Cortex of kidney (tissue), 1 donor: ENCODE results near the gene PLD4.
"Not testable (repeated sequence)": the region's sequence is repeated elsewhere in the genome, so short reads cannot be mapped to it uniquely, and the experiment has no call there.

Source experiments
- DNase-seq: peaks from one replicate; lab custom pipeline; 2025; lab: John Stamatoyannopoulos, UW

PLD4 gene, protein sequence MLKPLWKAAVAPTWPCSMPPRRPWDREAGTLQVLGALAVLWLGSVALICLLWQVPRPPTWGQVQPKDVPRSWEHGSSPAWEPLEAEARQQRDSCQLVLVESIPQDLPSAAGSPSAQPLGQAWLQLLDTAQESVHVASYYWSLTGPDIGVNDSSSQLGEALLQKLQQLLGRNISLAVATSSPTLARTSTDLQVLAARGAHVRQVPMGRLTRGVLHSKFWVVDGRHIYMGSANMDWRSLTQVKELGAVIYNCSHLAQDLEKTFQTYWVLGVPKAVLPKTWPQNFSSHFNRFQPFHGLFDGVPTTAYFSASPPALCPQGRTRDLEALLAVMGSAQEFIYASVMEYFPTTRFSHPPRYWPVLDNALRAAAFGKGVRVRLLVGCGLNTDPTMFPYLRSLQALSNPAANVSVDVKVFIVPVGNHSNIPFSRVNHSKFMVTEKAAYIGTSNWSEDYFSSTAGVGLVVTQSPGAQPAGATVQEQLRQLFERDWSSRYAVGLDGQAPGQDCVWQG

DNA sequence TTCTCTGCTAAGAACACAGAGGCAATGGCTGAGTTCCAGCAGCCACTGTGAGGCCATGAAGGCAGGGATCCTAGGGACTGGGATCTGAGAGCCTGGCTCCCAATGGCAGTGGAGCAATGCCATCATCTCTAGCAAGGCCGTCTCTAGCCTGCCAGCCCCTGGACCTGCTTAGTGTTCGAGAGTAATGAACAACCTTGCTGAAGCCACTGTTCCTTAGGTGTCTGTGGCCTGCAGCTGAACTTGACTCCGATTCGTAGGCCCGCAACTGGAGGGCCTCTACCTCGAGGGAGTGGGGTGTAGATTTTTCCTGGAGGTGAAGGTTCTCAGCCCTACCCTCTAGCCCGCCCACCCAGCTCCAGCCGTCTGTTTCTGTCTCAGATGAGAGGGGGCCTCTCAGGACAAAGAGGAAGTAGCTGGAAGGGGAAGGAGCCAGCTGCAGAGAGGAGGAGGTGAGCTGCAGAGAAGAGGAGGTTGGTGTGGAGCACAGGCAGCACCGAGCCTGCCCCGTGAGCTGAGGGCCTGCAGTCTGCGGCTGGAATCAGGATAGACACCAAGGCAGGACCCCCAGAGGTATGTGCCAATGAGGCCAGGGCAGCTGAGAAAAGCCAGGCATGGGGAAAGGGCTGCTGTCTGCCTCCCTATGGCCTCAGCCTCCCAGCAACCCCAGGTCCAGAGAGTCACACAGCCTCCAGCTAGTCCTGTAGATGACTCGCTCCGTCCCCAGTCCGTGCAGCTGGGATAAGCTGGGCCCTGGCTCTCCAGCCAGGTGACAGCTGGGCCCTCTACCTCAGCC is at the start of gene PLD4:
TSS of gene PLD4 (plus strand) at position 459 of the 793 bp plus-strand sequence. CDS start 2,262 bp downstream, outside the sequence.
- DNase-seq, result no peak

DNA sequence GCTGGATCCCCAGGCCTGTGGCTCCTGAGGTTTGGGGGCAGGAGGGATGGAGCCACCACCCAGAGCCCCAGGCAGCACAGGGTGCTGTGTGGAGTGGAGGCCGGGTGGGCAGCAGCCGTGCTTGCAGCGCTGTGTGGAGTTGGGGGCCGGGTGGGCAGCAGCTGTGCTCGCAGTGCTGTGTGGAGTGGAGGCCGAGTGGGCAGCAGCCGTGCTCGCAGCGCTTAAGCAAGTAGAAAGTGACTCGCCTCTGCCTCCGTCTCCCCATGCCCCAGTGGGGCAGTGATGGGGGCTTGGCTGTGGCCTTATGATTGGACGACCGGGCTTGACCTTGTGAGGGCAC is 49.3 kb upstream of the PLD4 start:
- DNase-seq, result no peak

DNA sequence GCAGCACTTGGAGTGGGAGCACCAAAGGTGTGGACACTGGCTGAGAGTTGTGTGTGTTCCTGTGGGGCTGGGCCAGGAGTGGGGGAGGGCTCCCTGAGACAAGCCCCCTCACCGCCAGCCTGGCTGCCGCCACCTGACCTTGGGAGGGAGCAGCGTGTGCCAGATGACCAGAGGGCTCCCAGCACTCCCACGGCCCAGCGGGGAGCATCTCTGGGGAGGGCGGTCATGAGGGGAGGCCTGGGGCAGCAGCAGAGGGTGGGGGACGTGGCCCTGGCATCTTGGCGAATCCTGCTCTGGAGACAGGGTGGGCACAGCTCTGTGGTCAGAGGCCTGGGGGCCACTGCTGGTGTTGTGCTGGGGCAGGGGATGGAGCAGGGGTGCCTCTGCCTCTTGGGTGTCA is 48.9 kb upstream of the PLD4 start:
- DNase-seq, result no peak

DNA sequence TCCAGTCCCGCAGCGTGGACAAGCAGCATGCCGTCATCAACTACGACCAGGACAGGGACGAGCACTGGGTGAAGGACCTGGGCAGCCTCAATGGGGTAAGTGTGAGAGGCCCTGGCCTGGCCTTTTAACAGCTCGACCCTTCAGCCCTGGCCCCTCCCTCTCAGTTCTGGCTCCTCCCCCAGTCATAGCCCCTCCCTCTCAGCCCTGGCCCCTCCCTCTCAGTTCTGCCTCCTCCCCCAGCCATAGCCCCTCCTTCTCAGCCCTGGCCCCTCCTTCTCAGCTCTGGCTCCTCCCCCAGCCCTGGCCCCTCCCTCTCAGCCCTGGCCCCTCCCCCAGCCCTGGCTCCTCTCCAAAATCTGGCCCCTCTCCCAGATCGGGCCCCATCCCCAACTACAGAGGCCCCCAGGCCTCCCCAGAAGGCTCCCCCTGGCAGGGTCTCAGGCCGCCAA is 48.4 kb upstream of the PLD4 start:
- DNase-seq, result no peak

DNA sequence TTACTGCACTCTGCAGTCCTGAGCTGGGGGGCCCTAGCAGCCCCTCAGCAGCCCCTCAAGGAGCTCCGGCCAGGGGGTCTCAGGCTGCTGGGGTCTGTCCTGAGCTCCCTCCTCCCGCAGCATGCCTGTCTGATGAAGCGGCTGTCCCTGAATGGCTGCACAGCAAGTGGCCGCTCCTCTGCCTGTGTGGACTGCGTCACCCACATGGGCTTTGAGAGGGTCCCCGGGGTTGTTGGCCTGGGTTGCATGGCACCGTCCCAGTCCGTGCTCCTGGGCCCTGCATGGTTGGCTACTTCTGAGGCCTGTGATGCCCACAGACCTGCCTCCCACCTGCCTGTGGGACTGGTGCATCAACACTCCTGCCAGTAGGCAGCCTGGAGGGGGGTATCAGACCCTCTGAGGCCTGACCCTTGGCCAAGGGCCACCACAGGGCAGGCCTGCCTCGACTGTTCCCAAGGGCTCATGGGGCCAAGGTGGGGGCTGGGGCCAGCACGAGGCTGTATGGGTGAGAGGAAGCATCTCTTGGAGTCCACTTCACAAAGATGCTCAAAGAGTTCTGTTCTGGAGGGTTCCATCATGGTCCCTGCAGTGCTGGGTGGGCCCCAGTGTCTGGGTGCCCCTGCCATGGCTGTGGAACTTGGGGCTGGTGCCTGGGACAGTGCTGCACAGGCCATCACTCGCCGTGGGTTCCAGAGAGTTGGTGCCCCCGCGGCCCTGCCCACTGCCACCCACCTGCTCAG is 47.4 kb upstream of the PLD4 start:
- DNase-seq, result no peak

DNA sequence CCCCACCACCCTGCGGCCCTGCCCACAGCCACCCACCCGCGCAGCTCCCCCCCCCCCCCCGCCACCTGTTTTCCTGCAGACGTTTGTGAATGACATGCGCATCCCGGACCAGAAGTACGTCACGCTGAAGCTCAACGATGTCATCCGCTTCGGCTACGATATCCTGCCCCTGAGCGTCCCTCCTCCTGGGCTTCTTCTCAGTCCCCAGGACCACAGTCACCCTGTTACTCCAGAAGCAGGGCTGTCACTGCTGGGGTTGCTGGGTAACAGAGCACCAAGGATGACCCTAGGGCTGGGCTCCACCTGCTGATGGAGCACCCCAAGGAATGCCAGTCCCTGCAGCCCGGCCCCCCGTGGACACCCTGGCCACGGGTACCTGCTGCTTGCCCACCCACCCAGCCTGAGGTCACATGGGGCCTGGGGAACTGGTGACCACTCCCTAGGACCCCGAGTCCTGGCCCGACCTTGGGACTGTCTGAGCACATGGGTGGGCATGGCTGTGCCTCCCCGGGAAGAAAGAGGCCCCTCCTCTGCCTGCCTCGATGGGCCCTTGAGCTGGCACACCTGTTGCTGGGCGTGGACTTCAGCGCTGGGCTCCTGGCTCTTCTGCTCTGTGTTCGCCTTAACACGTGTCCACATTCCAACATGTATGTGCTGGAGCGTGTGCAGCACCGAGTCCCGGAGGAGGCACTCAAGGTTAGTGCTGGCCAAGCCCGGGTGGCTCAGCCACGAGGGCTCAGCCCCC is 46.7 kb upstream of the PLD4 start:
- DNase-seq, result no peak

DNA sequence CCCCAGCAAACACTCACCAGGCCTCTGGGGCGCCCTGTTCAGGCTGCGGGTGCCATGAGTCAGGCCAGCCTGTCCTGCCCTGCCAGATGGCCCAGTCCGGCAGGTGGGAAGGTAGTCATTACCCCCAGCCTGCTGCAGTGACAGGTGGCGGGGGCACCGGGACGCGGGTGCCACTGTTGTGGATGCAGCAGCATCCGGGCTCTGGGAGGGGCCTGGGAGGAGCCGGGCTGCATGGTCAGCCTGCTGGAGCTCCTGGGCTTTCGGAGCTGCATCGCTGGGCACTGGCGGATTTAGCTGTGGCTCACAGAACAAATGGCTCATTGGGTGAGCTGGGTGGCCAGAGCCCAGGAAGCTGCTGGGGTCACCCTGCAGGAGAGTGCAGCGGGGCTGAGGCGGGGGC is 46.1 kb upstream of the PLD4 start:
- no peak for DNase-seq

DNA sequence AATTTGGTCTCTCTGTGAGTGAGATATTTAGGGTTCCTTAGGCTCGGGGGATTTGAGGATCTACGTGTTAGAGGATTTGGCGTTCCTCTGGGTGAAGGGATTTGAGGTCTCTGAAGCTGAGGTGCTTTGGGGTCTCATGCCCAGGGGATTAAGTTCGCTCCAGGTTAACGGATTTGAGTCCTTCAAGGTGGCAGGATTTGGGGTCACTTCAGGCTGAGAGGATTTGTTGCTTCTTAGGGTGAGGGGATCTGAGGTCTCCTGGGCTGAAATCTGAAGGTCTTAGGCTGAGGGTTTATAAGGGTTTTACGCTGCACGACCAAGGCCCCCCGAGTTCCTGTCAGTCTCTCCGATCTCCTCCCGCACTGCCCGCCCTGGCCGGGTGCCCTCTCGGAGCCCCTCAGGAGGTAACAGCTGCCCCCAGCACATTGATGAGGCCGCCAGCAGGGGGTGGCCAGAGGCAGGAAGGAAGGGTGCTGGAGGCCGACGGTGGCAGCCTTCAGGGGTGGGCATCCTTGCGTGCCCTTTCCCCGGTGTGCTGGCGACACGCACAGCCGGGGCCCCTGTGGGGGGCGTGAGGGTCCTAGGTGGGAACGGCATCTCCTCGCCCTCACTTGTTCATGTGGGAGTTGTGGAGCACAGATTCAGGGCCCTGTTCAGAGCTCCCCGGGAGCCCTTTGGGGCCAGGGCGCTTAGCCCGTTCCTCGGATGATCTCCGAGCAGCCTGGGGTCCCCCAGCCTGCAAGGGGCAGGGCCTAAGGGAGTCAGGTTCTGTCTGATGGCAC is 45.3 kb upstream of the PLD4 start:
- DNase-seq, result no peak

DNA sequence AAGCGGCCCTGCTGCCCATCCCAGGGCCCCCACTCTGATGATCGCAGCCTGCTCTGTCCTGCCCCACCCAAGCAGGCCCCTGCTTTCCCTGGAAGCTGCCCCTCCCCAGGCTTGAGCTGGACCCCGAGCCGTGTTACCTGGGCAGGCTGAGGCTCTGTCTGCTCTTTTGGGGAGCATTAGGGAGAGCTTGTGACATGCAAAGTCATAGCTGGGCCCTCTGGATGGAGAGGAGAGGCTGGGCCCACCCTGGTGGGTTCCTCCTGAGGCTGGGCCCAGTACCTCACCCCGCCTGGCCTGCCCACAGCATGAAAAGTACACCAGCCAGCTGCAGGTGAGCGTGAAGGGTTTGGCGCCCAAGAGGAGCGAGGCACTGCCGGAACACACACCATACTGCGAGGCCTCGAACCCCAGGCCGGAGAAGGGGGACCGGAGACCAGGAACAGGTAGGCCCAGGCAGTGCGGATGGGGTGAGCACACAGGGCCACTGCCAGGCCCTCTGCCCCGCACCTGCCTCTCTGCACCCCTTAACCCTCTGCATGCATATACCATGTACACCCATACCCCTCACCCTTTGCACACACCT is 44.6 kb upstream of the PLD4 start:
- no peak for DNase-seq

DNA sequence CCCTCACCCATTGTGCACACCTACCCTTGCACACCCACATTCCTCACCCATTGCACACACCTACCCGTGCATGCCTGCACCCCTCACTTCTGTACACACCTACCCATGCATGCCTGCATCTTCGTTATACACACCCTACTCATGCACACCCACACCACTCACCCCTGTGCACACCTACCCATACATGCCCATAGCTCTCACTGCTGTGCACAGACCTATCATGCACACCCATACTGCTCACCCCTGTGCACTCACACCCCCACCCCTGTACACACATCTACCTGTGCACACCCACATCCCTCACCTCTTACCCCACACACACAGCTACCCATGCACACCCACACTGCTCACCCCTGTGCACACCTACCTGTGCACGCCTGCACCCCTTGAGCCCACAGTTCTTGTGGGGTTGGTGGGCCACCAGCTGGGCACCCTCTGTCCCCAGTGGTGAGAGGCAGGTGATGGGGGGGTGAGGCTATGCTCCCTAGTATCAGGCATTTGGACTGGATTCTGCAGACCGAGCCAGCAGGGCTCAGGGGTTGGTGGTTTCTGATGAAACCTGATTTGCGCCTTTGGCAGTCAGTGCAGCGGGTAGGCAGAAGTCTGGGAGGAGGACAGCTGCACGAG is 44.0 kb upstream of the PLD4 start:
- DNase-seq, result no peak

DNA sequence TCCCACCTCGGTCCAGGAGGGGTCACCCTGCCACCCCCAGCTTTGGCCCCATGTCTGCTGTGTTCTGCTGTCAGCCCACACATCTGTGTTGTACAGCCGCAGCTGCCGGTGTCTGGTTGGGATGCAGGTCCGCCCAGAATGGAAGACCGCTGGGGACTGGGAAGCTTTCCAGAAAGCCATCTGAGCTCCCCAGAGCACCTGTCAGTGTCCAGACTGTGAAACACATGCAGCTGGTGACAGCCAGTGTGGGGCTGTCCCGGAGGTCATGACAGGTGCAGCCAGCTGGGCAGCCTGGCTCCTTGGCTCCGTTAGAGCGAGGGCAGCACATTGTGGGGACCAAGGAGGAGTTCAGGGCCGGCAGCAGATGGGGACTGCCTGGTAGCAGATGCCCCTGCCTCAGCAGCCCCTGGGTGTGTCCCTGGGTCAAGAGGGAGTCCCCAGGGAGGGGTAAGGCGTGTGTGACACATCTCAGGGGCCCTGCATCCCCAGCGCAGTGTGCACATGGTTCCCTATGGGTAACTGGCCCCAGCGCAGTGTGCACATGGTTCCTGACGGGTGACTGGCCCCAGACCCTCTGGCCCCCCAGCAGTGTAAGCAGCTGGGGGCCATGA is 43.2 kb upstream of the PLD4 start:
- DNase-seq, result no peak

DNA sequence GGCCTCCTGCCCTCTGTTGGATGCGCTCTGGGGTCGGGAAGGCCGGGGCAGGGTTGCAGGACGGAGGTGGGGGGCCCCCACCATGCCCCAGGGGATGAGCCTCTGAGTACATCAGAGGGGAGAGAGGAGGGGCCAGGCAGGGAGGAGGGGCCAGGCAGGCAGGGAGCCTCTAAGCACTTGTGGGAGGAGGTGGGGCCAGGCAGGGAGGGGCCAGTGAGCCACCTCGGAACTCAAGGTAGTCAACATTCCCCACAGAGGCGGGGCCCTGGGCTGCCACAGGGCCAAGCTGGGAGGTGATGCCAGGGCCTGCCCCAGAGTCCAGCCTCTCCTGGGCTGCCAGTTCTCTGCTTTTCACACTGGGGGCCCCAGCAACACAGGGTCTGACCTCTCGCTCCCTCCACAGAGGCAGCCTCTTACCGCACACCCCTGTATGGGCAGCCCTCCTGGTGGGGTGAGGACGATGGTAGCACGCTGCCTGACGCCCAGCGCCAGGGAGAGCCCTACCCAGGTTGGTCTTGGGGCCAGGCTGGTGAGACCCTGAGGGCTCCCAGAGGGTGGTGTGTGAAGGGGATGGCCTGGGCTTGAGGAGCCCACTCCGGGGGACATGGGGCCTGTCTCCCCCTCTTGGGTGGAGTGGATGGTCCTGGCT is 42.2 kb upstream of the PLD4 start:
- no peak for DNase-seq

DNA sequence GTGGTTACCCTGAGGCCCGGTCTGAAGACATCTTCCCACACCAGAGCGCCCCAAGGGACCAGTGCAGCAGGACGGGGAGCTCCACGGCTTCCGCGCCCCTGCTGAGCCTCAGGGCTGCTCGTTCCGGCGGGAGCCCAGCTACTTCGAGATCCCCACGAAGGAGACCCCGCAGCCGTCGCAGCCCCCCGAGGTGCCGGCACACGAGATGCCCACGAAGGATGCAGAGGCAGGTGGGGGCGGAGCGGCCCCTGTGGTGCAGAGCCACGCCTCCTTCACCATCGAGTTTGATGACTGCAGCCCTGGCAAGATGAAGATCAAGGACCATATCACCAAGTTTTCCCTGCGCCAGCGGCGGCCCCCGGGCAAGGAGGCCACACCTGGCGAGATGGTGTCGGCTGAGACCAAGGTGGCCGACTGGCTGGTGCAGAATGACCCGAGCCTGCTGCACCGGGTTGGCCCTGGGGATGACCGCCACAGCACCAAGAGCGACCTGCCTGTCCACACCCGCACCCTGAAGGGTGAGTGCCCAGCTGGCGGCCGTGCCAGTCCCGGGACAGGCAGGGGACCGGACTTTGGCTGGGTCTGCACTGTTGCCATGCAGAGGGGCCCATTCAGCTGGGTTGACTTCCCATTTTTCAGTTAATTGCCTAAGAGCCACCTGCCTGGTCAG is 41.6 kb upstream of the PLD4 start:
- no peak for DNase-seq

DNA sequence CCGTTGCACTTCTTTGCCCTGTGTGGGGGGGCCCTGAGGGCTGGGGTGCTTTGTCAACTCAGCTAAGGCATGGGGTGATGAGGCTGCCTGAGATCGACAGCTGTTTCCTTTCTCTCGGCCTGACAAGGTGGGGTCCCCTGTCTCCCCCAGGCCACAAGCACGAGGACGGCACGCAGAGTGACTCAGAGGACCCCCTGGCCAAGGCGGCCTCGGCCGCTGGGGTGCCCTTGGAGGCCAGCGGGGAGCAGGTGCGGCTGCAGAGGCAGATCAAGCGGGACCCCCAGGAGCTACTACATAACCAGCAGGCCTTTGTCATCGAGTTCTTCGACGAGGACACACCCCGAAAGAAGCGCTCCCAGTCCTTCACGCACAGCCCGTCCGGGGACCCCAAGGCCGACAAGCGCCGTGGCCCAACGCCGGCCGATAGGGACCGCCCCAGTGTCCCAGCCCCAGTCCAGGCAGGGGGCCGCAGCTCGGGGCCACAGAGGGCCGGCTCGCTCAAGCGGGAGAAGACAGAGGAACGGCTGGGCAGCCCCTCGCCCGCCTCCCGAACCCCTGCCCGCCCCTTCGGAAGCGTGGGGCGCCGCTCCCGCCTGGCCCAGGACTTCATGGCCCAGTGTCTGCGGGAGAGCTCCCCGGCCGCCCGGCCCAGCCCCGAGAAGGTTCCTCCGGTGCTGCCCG is 40.9 kb upstream of the PLD4 start:
- DNase-seq, result no peak

DNA sequence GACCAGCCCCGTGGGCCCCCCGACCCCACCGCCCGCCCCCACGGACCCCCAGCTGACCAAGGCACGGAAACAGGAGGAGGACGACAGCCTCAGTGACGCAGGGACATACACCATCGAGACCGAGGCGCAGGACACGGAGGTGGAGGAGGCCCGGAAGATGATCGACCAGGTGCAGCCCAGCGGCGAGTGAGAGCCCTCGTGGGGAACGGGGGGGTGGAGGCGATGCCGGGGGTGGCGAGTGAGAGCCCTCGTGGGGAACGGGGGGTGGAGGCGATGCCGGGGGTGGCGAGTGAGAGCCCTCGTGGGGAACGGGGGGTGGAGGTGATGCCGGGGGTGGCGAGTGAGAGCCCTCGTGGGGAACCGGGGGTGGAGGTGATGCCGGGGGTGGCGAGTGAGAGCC is 40.3 kb upstream of the PLD4 start:
- not testable (repeated sequence) for DNase-seq

DNA sequence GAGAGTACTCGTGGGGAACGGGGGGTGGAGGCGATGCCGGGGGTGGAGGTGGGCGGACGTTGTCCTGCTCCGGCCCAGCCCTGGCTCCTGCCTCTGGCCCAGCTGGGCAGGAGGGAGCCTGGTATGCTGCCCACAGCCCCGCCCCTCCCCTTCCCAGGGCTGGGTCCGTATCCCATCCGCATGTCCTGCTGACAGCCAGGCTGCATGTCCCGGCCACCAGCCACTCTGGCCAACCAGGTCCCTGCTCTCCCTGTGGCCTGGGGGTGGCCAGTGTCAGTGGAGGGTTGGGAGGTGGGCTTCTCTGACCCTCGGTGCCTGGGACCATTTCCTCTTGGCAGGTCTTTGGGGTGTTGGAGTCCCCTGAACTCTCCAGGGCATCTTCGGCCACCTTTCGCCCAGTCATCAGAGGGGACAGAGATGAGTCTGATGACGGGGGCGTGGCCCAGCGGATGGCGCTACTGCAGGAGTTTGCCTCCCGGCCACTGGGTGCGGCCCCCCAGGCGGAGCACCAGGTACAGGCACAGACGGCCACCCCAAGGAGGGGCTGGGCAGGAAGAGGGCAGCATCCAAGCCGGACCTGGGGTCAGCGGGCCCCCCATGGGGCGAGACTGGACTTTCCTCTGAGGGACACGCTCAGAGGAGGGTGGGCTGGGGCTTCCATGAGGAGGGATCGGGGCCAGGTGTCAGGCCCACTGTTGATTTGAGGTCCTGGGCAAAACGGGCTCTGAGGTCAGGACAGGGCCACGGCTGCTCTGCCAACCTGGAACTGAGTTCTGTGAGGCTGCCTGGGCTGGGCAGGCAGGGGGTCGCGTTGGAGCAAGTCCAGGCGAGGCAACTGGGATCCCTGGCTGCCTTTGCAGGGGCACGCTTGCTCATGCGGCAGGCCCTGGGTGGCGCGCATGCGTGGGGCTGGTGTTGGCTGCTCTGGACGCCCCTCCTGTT is 39.4 kb upstream of the PLD4 start:
- no peak for DNase-seq
